Adipocyte (in vitro differentiated cells): ENCODE measurements around the gene ADORA1.
A peak's percentile ranks its signal among the peaks of the same experiment; 100 is the strongest.

ENCODE experiments used
- DNase-seq: peaks from one replicate; pipeline ENCODE4 v3.0.0-alpha.2; 2015; ENCODE audit warnings: low read depth
- H3K27me3 ChIP-seq: replicated peaks from 2 replicates; pipeline ENCODE4 v1.7.0; 2013; ENCODE audit warnings: mild to moderate bottlenecking, low read length, moderate library complexity; ENCODE audit not compliant: control insufficient read depth, insufficient read depth
- H3K36me3 ChIP-seq: 2 replicates; pipeline ENCODE4 v1.7.0; 2013; ENCODE audit warnings: low read length, mild to moderate bottlenecking, moderate library complexity; ENCODE audit not compliant: control insufficient read depth, insufficient read depth, severe bottlenecking
- H3K4me1 ChIP-seq: 2 replicates; pipeline ENCODE4 v1.7.0; 2013; ENCODE audit warnings: mild to moderate bottlenecking, low read length, moderate library complexity; ENCODE audit not compliant: control insufficient read depth, insufficient read depth
- H3K4me3 ChIP-seq: 2 replicates; pipeline ENCODE4 v1.7.0; 2013; ENCODE audit warnings: mild to moderate bottlenecking, low read length, moderate library complexity
- H3K9ac ChIP-seq: 2 replicates; pipeline ENCODE4 v1.7.0; 2013; ENCODE audit warnings: mild to moderate bottlenecking, low read length, moderate library complexity
- H3K9me3 ChIP-seq: 2 replicates; pipeline ENCODE4 v1.7.0; 2013; ENCODE audit warnings: mild to moderate bottlenecking, low read length, moderate library complexity; ENCODE audit not compliant: control insufficient read depth

Gene ADORA1

GRCh38 chr1:203167026-203167912 lies 39.7 kb downstream of the ADORA1 start:
- no peaks in the 10 kb centered on the region for H3K9me3 ChIP-seq
- no peak for DNase-seq
- H3K9ac ChIP-seq: no peak overlapping the region
- H3K36me3 ChIP-seq: no peaks in the 10 kb centered on the region
- H3K27me3 ChIP-seq: no peaks in the 10 kb centered on the region
- no peak overlapping the region for H3K4me3 ChIP-seq
- no peaks in the 10 kb centered on the region for H3K4me1 ChIP-seq

GRCh38 chr1:203167913-203168200 lies 40.3 kb downstream of the ADORA1 start:
- no peak for DNase-seq
- Histone ChIP-seq H3K4me3 (no peak overlapping the region), H3K27me3 (no peaks in the 10 kb centered on the region), H3K9me3 (no peaks in the 10 kb centered on the region), H3K9ac (no peak overlapping the region), H3K4me1 (no peaks in the 10 kb centered on the region), H3K36me3 (no peaks in the 10 kb centered on the region)

GRCh38 chr1:203168256-203168786 lies 40.8 kb downstream of the ADORA1 start:
- Histone ChIP-seq H3K4me1 (no peaks in the 10 kb centered on the region), H3K36me3 (no peaks in the 10 kb centered on the region), H3K27me3 (no peaks in the 10 kb centered on the region), H3K4me3 (no peak overlapping the region), H3K9ac (no peak overlapping the region), H3K9me3 (no peaks in the 10 kb centered on the region)
- no peak for DNase-seq

GRCh38 chr1:203168991-203169390 lies 41.5 kb downstream of the ADORA1 start:
- no peaks in the 10 kb centered on the region for H3K36me3 ChIP-seq
- no peak overlapping the region for H3K4me3 ChIP-seq
- no peak for DNase-seq
- no peaks in the 10 kb centered on the region for H3K27me3 ChIP-seq
- H3K9ac ChIP-seq: no peak overlapping the region
- H3K9me3 ChIP-seq: no peaks in the 10 kb centered on the region
- no peaks in the 10 kb centered on the region for H3K4me1 ChIP-seq

GRCh38 chr1:203169770-203170520 lies 42.4 kb downstream of the ADORA1 start:
- Histone ChIP-seq H3K9me3 (no peaks in the 10 kb centered on the region), H3K9ac (no peak overlapping the region), H3K36me3 (no peaks in the 10 kb centered on the region), H3K27me3 (no peaks in the 10 kb centered on the region), H3K4me3 (no peak overlapping the region), H3K4me1 (no peaks in the 10 kb centered on the region)
- no peak for DNase-seq

GRCh38 chr1:203170625-203171330 lies 43.3 kb downstream of the ADORA1 start:
- no peak overlapping the region for H3K4me3 ChIP-seq
- H3K27me3 ChIP-seq: no peaks in the 10 kb centered on the region
- no peaks in the 10 kb centered on the region for H3K9me3 ChIP-seq
- no peak for DNase-seq
- H3K9ac ChIP-seq: no peak overlapping the region
- no peaks in the 10 kb centered on the region for H3K36me3 ChIP-seq
- no peaks in the 10 kb centered on the region for H3K4me1 ChIP-seq

GRCh38 chr1:203171341-203172183 lies 44.0 kb downstream of the ADORA1 start:
- no peak overlapping the region for H3K4me3 ChIP-seq
- H3K9me3 ChIP-seq: no peaks in the 10 kb centered on the region
- H3K9ac ChIP-seq: no peak overlapping the region
- no peaks in the 10 kb centered on the region for H3K36me3 ChIP-seq
- no peaks in the 10 kb centered on the region for H3K27me3 ChIP-seq
- DNase-seq: no peak
- H3K4me1 ChIP-seq: peaks cover 1% of the 10 kb centered on the region

GRCh38 chr1:203172184-203173010 lies 44.9 kb downstream of the ADORA1 start:
- Histone ChIP-seq H3K9ac (no peak overlapping the region), H3K4me3 (no peak overlapping the region), H3K36me3 (no peaks in the 10 kb centered on the region), H3K27me3 (no peaks in the 10 kb centered on the region), H3K4me1 (peaks cover 9% of the 10 kb centered on the region), H3K9me3 (no peaks in the 10 kb centered on the region)
- DNase-seq: peak; percentile 44

- no peaks in the 10 kb centered on the region for H3K36me3 ChIP-seq
- H3K4me1 ChIP-seq: peaks cover 16% of the 10 kb centered on the region
- H3K4me3 ChIP-seq: no peak overlapping the region
- H3K9me3 ChIP-seq: no peaks in the 10 kb centered on the region
- no peaks in the 10 kb centered on the region for H3K27me3 ChIP-seq
- no peak overlapping the region for H3K9ac ChIP-seq
- DNase-seq: no peak
Measured at GRCh38 chr1:203173011-203173555, 45.6 kb downstream of the ADORA1 start.

GRCh38 chr1:203173566-203173965 lies 46.0 kb downstream of the ADORA1 start:
- Histone ChIP-seq H3K36me3 (no peaks in the 10 kb centered on the region), H3K4me3 (no peak overlapping the region), H3K9ac (no peak overlapping the region), H3K27me3 (no peaks in the 10 kb centered on the region), H3K4me1 (peaks cover 19% of the 10 kb centered on the region), H3K9me3 (no peaks in the 10 kb centered on the region)
- no peak for DNase-seq
